GM12878 (cell line): ENCODE measurements around the gene RHCE.

Source experiments
- BCL11A ChIP-seq: IDR thresholded peaks from 2 replicates; pipeline ENCODE4 v1.6.1; 2011; ENCODE audit warnings: low read depth, low read length
- BHLHE40 ChIP-seq, 2 experiments: fragments of 450-650 bp in 1 of 2; IDR thresholded peaks; 2 replicates each; pipeline ENCODE4 v1.6.1; 2011 to 2017; ENCODE audit warnings: low read depth in 2 of 2, borderline replicate concordance in 1 of 2, improper control_type of control experiment in 1 of 2, low read length in 1 of 2, mild to moderate bottlenecking in 1 of 2

DNA sequence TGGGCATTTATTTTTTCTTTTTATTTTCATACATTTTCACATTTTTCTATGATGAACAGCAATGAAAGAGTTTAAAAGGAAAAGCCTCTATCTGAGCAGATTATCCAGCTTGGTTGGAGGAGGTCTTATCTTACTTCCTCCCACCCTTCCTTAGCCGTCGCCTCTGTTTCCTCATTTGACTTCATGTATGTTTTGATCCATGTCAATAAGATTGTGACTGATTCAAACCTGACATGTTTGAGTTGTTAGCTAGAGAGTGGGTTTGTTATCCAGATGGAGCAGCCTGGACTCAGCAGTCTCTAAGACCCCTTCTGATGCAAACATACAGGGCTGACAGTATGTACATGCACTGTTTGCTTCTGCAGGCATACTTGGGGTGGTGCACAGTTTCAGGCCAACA lies 41.2 kb upstream of the RHCE start:
- TF ChIP-seq BCL11A (no peak), BHLHE40 (IDR thresholded peaks at IDR 0.05; ENCODE audit: borderline replicate concordance in 1 of 2, low read depth in 2 of 2, low read length in 1 of 2) (no peak)
